SK-N-SH (cell line): ENCODE data around the gene POU2AF1. TPM values are rescaled to one million over a fixed set of nuclear protein-coding genes. Genes with fewer than 3 reads are reported as not detected.

ENCODE experiments used
- CTCF ChIA-PET: fragments of 300-600, 350-600 bp; formaldehyde crosslinking; extraction: SDS; loops from one replicate; lab custom pipeline; 2021; lab: Yijun Ruan, JAX
- POLR2A ChIA-PET: fragments of 350-600 bp; sonication (Branson Sonifier 250); formaldehyde crosslinking; extraction: SDS; loops from one replicate; lab custom pipeline; 2020; ENCODE audit warnings: antibody characterized with exemption, inconsistent platforms; lab: Yijun Ruan, JAX
- DNase-seq: peaks from one replicate; pipeline ENCODE4 v3.0.0; 2012
- H2AFZ ChIP-seq: fragments of 200-600 bp; sonication (generic); 2 replicates; pipeline ENCODE4 v1.8.1; 2016; ENCODE audit warnings: antibody characterized with exemption, mild to moderate bottlenecking, low read depth
- H3F3A ChIP-seq: fragments of 200-600 bp; sonication (generic); replicated peaks from 2 replicates; pipeline ENCODE3; 2016; ENCODE audit warnings: antibody characterized with exemption, mild to moderate bottlenecking; ENCODE audit not compliant: insufficient read depth
- H3K27ac ChIP-seq, 2 experiments: fragments of 200-500 bp in 1 of 2; fragments of 200-600 bp in 1 of 2; sonication (Bioruptor generic) in 1 of 2; sonication (generic), shearing (Covaris generic) in 1 of 2; 2 replicates each; pipeline versions ENCODE4 v1.5.1 to v1.6.1; 2014 to 2016; ENCODE audit warnings: low read depth in 2 of 2, inconsistent platforms in 1 of 2, low read length in 1 of 2, mild to moderate bottlenecking in 1 of 2, mixed read lengths in 1 of 2
- H3K27me3 ChIP-seq: fragments of 200-600 bp; sonication (generic), shearing (Covaris generic); 2 replicates; pipeline ENCODE4 v1.6.1; 2016; ENCODE audit warnings: mixed run types; ENCODE audit not compliant: insufficient read depth
- H3K36me3 ChIP-seq, 2 experiments: fragments of 200-500 bp in 1 of 2; fragments of 200-600 bp in 1 of 2; sonication (Bioruptor generic) in 1 of 2; sonication (generic) in 1 of 2; replicated peaks in 1 of 2; 2 replicates each; pipeline versions ENCODE3 to v1.5.1; 2014 to 2016; ENCODE audit warnings: low read length in 1 of 2, mild to moderate bottlenecking in 1 of 2; ENCODE audit not compliant: insufficient read depth in 2 of 2, control insufficient read depth in 1 of 2
- H3K4me1 ChIP-seq, 2 experiments: fragments of 200-500 bp in 1 of 2; fragments of 200-600 bp in 1 of 2; sonication (Bioruptor generic) in 1 of 2; sonication (generic), shearing (Covaris generic) in 1 of 2; 2 replicates each; pipeline versions ENCODE4 v1.5.1 to v1.6.1; 2014 to 2016; ENCODE audit warnings: low read depth in 1 of 2, low read length in 1 of 2, mixed run types in 1 of 2; ENCODE audit not compliant: insufficient read depth in 2 of 2, control insufficient read depth in 1 of 2
- H3K4me2 ChIP-seq: fragments of 200-600 bp; sonication (generic), shearing (Covaris generic); 2 replicates; pipeline ENCODE4 v1.6.1; 2017; ENCODE audit warnings: mixed run types
- H3K4me3 ChIP-seq, 2 experiments: fragments of 200-500 bp in 1 of 2; fragments of 200-600 bp in 1 of 2; sonication (Bioruptor generic) in 1 of 2; sonication (generic), shearing (Covaris generic) in 1 of 2; 2 replicates each; pipeline versions ENCODE4 v1.5.1 to v1.8.1; 2014 to 2016; ENCODE audit warnings: low read depth in 2 of 2, inconsistent platforms in 1 of 2, low read length in 1 of 2, mild to moderate bottlenecking in 1 of 2, mixed read lengths in 1 of 2, moderate library complexity in 1 of 2
- H3K79me2 ChIP-seq: fragments of 200-600 bp; sonication (generic); 2 replicates; pipeline ENCODE4 v1.8.1; 2017; ENCODE audit warnings: mild to moderate bottlenecking; ENCODE audit not compliant: insufficient read depth
- H3K9ac ChIP-seq: fragments of 200-600 bp; sonication (generic); 2 replicates; pipeline ENCODE4 v1.6.1; 2017; ENCODE audit warnings: mixed run types
- H3K9me2 ChIP-seq: fragments of 200-600 bp; sonication (generic); 2 replicates; pipeline ENCODE4 v1.6.1; 2017; ENCODE audit warnings: mixed run types
- H3K9me3 ChIP-seq: fragments of 200-600 bp; sonication (generic); 2 replicates; pipeline ENCODE4 v1.6.1; 2017; ENCODE audit warnings: mixed run types, mild to moderate bottlenecking, moderate library complexity
- H4K20me1 ChIP-seq: fragments of 200-600 bp; sonication (generic); 2 replicates; pipeline ENCODE4 v1.6.1; 2017; ENCODE audit warnings: mild to moderate bottlenecking, mixed run types; ENCODE audit not compliant: insufficient read depth
- FOSL2 ChIP-seq: IDR thresholded peaks from 2 replicates; pipeline ENCODE4 v1.4.0; 2012; ENCODE audit warnings: low read depth, mild to moderate bottlenecking, moderate library complexity, borderline replicate concordance
- GATA2 ChIP-seq: sonication (generic); formaldehyde crosslinking; IDR thresholded peaks from 2 replicates; pipeline ENCODE4 v1.5.0; 2020; ENCODE audit warnings: mild to moderate bottlenecking, missing genetic modification reagents
- MEF2A ChIP-seq: IDR thresholded peaks from 2 replicates; pipeline ENCODE4 v1.4.0; 2012; ENCODE audit warnings: low read depth, borderline replicate concordance
- NRF1 ChIP-seq: IDR thresholded peaks from 2 replicates; pipeline ENCODE4 v1.6.1; 2012; ENCODE audit warnings: low read depth, mild to moderate bottlenecking, low read length
- RAD21 ChIP-seq: IDR thresholded peaks from 2 replicates; pipeline ENCODE4 v1.6.1; 2012; ENCODE audit warnings: mild to moderate bottlenecking, low read length
- SIN3A ChIP-seq: IDR thresholded peaks from 2 replicates; pipeline ENCODE4 v1.6.1; 2012; ENCODE audit warnings: low read depth, mild to moderate bottlenecking, low read length, moderate library complexity, borderline replicate concordance
- WGBS: methylation state at CpG from one replicate; pipeline ENCODE4 v1.1.6; 2017; ENCODE audit warnings: low lambda C conversion rate; 5-methylcytosine and 5-hydroxymethylcytosine counted together
- polyA plus RNA-seq, 3 experiments: library from polyadenylated mRNA; depleted of rRNA; stranded (reverse); fragments of >200 nt; gene quantifications; 2 replicates each; pipeline ENCODE4 v1.2.3, GENCODE V29; 2012
- TF ChIP-seq, protein P1 (sequence below): fragments of 200-600 bp; sonication (generic); IDR thresholded peaks from 2 replicates; pipeline ENCODE4 v1.6.1; 2017; ENCODE audit warnings: antibody characterized with exemption, mild to moderate bottlenecking, moderate library complexity

Gene POU2AF1
- polyA plus RNA-seq, 1 of the 3 experiments (the other 2 are of a cell fraction), result 0.07 TPM

DNA sequence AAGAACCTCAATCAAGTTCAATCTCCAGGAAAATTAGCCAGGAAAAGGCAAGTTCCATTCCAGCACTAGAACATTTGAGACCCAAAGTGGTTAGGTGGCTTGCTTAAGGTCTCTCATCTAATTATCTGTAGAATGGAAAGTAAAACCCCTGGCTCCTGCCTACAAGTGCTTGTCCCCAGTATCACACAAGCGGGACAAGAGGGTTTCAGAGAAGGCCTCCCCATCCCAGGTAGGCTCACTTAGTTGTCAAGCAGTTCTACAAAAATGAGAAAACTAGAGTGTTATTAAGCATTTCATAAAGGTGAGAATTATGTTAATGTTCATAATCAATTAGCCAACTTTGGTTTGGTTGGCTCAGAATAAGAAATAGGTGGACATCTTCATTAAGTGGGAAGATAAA is 5.5 kb downstream of the POU2AF1 start:
- Histone ChIP-seq H3K27me3 (peaks cover 5% of the 10 kb centered on the region; the same call in 1 of the 2 replicates), H3K4me1 (no peaks in the 10 kb centered on the region), H3K9me2 (no peaks in the 10 kb centered on the region), H3K9ac (no peak overlapping the region), H3K4me2 (no peak overlapping the region), H3F3A (no peaks in the 10 kb centered on the region), H3K36me3 (no peaks in the 10 kb centered on the region), H3K4me3 (no peak overlapping the region), H3K27ac (no peak overlapping the region), H3K9me3 (no peaks in the 10 kb centered on the region), H2AFZ (no peak overlapping the region), H4K20me1 (no peaks in the 10 kb centered on the region), H3K79me2 (no peaks in the 10 kb centered on the region)
- TF ChIP-seq NRF1 (no peak), RAD21 (no peak), SIN3A (no peak), GATA2 (CRISPR knock-in tag) (no peak)
- TF ChIP-seq, protein P1, sequence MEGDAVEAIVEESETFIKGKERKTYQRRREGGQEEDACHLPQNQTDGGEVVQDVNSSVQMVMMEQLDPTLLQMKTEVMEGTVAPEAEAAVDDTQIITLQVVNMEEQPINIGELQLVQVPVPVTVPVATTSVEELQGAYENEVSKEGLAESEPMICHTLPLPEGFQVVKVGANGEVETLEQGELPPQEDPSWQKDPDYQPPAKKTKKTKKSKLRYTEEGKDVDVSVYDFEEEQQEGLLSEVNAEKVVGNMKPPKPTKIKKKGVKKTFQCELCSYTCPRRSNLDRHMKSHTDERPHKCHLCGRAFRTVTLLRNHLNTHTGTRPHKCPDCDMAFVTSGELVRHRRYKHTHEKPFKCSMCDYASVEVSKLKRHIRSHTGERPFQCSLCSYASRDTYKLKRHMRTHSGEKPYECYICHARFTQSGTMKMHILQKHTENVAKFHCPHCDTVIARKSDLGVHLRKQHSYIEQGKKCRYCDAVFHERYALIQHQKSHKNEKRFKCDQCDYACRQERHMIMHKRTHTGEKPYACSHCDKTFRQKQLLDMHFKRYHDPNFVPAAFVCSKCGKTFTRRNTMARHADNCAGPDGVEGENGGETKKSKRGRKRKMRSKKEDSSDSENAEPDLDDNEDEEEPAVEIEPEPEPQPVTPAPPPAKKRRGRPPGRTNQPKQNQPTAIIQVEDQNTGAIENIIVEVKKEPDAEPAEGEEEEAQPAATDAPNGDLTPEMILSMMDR, result no peak
- no peak for DNase-seq
- POLR2A ChIA-PET, result no interaction called here
- 83% methylated on average over 1 of the region's 1 CpG for WGBS
- CTCF ChIA-PET, result interaction anchor here (1.3 kb wide), 1 partner anchor 11 kb away, joined by 3 read pairs; no protein-coding TSS in a partner anchor

DNA sequence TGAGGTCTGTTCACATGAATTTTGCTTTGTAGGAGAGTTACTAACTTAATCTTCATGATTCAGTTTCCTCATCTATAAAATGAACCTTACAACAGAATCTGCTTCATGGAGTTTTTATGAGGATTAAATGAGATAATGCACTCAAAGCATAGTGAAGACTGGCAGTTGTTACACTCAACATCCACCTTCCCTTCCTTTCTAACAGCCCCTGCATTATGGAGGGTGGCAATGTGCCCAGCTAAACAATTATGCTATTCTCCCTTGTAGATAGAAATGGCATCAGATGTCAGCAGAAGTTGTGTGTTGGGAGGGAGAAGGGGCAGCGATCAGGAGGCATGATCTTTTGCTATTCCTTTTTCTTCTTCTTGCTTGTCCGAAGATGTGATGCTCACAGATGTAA is 6.5 kb downstream of the POU2AF1 start:
- Histone ChIP-seq H4K20me1 (no peaks in the 10 kb centered on the region), H3K4me1 (no peaks in the 10 kb centered on the region), H3K9me2 (no peaks in the 10 kb centered on the region), H3F3A (no peaks in the 10 kb centered on the region), H3K9ac (no peak overlapping the region), H3K4me2 (no peak overlapping the region), H3K27me3 (peaks cover 5% of the 10 kb centered on the region; the same call in 1 of the 2 replicates), H3K27ac (no peak overlapping the region), H3K79me2 (no peaks in the 10 kb centered on the region), H3K36me3 (no peaks in the 10 kb centered on the region), H3K4me3 (no peak overlapping the region), H3K9me3 (no peaks in the 10 kb centered on the region), H2AFZ (no peak overlapping the region)
- no peak for DNase-seq
- ChIA-PET POLR2A (no interaction called here), CTCF (interaction anchor here (1.2 kb wide), 1 partner anchor 50 kb away, joined by 4 read pairs; no protein-coding TSS in a partner anchor)
- 20% methylated on average over 2 of the region's 2 CpGs for WGBS
- TF ChIP-seq, protein P1, result no peak
- TF ChIP-seq FOSL2 (no peak), MEF2A (no peak)
